HG02571 (cell line): ENCODE data around the gene PRSS36.

Experiments used
- ATAC-seq: cut with Tn5 transposase; IDR thresholded peaks from one replicate; pipeline ENCODE4 v1.9.1; 2021; ENCODE audit warnings: mild to moderate bottlenecking, moderate library complexity; ENCODE audit not compliant: unreplicated experiment

Gene PRSS36

GRCh38 chr16:31128711-31129567 is 20.9 kb downstream of the PRSS36 start:
- ATAC-seq = no peak

DNA sequence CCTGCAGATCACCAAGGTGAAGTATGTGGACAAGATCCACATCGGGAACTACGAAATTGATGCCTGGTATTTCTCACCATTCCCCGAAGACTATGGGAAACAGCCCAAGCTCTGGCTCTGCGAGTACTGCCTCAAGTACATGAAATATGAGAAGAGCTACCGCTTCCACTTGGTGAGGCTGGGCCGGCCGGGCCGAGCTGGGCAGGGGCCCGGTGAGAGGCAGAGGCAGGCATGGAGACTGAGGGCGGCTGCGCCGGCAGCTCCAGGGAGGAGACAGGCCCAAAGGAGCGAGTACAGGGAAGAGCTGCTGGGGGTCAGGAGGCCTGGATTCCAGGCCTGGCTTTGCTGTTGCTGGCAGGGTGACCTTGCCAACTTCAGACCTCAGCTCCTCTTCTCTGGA is 22.7 kb downstream of the PRSS36 start:
- ATAC-seq = no peak

- no peak for ATAC-seq
These were observed 24.0 kb downstream of the PRSS36 start for GRCh38 chr16:31125844-31126243.

- ATAC-seq = no peak
These were observed 29.7 kb downstream of the PRSS36 start for GRCh38 chr16:31120129-31120528.

DNA sequence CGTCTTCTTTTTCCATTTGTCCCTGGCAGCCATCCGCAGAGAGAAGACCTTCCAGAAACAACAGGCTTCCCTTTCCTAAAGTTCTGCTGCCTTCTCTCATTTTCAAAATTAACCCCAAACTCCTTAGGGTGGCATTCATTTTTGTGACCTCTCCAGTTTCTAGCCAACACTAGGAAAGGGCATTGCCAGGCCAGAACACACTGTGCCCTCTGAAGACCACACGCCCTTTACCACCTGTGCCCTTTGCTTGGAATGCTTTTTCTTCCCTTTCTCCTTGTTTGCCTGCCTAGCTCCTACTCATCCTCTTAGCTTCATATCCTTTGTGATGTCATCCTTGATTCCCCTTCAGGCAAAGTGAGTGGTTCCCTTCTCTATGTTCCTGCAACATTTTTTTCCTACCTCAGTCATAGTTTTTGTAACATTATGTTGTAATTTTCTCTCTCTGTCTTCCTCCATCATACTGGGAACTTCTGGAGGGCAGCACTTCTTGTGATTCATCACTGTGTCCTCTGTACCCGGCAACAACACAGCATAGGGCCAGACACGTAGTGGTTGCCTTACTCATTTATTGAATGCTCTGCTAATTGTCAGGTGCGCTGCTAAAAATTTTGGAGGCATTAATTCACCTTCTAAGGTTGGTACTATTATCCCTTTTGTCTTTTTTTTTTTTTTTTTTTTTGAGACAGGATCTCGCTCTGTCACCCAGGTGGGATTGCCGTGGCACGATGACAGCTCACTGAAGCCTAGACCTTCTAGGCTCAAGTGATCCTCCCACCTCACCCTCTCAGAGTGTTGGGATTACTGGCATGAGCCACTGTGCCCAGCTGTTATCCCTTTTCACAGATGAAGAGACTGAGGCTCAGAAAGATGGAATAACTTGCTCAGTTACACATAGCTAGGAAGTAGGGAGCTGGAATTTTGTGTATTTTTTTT is 31.4 kb downstream of the PRSS36 start:
- no peak for ATAC-seq

GRCh38 chr16:31117384-31118222 is 32.3 kb downstream of the PRSS36 start, which contains the start of gene KAT8:
TSS of gene KAT8 (plus strand) at chr16:31117664. CDS start at chr16:31117682, 18 bp downstream.
- ATAC-seq = peak; percentile 84

GRCh38 chr16:31114468-31114867 is 35.4 kb downstream of the PRSS36 start:
- no peak for ATAC-seq

DNA sequence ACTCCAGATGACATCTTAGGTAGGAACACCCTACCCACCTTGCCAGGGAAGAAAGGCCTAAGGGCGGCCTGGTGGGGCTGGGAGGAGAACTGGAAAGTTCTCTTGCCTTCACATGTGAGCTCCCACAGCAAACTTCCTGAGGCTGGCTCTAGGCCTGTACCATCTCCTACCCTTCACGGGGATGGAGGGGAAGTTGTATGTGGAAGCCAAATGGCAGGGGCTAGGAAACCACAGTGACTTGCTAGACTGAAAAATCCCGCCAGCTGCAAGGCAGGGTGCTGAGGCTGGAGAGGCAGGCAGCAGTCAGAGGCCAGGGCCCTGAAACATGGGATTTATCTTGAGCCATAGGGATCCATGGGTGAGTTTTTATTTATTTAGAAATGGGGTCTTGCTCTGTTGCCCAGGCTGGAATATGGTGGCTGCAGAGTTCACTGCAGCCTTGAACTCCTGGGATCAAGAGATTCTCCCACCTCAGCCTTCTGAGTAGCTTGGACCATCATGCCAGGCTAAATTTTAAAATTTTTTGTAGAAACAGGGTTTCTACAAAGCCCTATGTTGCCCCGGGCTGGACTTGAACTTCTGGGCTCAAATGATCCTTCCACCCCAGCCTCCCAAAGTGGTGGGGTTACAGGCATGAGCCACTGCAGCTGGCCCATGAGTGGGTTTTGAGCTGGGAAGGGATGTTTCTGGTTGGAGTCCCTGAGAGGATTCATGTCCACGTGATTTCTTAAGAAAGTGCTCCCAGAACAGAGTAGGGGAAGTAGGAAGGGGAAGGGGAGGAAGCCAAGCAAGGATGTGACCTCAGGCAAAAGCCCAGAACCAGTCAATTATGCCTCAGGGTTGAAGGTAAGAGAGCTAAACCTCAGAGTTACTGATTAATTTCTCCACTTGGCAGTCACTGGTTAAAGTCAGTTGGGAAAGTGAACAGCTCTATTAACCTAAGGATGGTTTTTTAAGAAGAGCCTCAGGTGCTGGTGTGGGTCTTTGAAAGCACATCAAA is 36.4 kb downstream of the PRSS36 start:
- ATAC-seq = no peak

GRCh38 chr16:31112711-31113110 is 37.2 kb downstream of the PRSS36 start:
- ATAC-seq = no peak

DNA sequence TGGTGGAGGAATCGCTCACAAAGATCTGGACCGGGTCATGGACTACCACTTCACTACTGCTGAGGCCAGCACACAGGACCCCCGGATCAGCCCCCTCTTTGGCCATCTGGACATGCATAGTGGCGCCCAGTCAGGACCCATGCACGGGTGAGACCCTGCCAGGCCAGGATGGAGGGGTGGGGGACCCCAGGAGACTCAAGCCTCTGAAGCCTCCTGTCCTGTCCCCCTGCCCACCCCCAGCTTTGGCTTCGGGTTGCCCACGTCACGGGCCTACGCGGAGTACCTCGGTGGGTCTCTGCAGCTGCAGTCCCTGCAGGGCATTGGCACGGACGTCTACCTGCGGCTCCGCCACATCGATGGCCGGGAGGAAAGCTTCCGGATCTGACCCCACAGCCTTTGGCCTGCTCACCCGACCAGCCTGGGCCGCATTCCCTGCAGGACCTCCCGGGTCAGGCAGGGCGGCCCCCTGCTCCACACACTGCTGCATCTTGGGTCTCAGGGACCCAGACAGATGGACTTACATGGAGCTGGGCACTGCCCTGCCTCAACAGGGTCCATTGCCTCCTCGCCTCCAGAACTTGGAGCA is 37.9 kb downstream of the PRSS36 start:
- ATAC-seq = no peak

DNA sequence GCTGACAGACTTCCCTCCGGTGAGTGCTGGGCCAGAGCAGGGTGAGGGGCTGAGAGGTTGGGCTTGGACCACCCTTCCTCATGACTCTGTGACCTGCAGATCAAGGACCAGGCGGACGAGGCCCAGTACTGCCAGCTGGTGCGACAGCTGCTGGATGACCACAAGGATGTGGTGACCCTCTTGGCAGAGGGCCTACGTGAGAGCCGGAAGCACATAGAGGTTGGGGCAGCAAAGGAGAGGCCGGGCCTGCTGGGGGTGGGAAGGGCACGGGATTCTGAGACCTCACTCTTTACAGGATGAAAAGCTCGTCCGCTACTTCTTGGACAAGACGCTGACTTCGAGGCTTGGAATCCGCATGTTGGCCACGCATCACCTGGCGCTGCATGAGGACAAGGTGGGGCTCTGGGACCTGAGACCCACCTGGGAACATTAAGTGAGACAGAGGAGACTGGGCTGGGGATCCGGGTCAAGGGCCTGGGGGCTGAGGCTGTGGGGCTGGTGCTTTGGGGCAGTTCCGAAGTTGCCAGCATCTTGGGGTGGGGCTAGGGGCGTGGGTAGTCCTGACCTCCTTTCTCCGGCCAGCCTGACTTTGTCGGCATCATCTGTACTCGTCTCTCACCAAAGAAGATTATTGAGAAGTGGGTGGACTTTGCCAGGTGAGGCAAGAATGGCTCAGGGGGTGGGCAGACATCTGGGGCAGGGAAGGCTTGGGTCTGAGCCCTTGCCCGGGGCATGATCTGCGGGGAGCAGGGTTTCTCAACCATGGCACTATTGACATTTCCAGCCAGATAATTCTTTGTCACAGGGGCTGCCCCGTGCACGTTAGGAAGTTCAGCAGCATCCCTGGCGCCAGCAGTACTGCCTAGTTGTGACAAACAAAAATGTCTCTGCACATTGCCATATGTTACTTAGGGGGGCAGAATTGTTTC is 39.5 kb downstream of the PRSS36 start:
- ATAC-seq = no peak

- ATAC-seq = no peak
These were observed 40.2 kb downstream of the PRSS36 start for GRCh38 chr16:31109622-31110021.

DNA sequence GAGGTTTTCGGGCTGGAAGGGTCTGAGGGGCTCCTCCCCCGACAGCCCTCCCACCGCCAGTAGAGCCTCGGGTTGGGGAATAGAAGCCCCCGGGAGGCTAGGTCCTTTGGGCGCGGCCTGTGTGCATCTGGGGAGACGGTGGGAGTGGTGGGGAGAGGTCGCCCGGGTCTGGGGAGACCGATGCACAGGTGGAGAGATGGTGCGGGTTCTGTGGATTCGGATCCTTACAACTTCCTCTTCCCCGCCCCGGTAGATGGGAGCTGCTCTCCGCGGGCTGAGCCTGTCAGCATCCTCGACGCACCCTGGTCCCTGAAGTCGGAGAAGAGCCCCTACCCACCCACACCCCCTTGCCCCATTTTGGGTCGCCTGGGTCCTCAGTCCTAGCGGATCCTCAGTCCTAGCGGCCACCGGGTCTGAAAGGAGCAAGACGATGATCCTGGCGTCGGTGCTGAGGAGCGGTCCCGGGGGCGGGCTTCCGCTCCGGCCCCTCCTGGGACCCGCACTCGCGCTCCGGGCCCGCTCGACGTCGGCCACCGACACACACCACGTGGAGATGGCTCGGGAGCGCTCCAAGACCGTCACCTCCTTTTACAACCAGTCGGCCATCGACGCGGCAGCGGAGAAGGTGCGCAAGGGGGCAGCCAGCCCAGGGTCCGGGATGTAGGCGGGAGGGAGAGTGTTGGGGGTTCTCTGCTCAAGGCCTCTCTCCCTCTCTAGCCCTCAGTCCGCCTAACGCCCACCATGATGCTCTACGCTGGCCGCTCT is 40.9 kb downstream of the PRSS36 start:
- ATAC-seq = no peak

DNA sequence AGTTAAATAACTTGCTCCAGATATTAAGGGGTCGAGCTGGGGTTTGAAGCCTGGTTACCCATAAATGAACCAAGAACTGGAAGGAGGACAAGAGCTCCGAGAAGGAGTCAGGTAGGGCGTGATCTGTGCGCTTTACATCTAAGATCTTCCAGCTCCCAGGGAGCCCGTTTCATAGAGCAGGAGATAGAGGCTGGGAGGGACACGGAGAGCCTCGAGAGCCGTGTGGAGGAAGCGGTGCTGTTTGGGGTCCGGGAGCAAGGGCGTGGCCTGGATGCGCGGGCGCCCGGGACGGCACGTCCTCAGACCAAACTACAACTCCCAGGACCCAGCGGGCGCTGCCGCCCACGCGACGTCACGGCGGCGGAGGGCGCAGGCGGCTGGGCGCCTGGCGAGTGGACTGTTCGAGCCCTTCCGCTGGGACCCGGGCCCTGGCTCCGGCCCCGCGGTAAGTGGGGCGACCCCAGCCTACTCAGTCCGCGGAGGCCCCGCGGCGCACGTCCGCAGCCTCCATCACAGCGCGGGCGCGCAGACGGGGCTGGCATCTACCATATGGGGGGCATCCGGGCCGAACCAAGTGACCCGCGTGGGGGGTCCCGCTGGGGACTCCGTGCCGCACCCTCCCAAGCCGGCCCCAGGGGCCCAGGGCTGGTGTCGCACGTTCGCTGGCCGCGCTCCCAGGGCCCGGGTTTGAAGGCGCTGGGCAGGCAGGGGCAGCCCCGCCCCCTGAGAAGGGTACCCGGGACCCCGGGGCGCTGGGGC is 41.7 kb downstream of the PRSS36 start, which contains the start of gene BCKDK:
Gene BCKDK, plus strand, starts transcription at position 352 of the 759 bp plus-strand sequence. CDS start 838 bp downstream, outside the sequence.
- ATAC-seq = peak; percentile 75

DNA sequence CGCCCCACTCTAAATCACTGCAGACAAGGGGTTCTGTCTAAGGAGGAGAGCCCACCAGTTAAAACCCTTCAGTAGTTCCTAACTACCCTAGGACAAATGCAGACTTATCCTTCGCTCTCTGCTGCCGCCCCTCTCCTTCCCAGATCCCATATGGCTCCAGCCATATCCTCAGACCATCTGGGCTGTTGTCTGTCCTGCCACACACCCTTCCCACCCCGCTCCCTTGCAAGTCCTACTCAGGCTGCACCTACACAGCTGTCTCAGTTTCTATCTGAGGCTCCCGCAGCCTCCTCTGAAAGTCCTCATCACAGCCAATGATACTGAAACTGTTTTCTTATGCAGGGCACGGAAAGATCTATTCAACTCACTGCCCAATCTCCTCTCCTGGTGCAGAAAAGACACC is 42.4 kb downstream of the PRSS36 start:
- ATAC-seq = peak; percentile 47
